Lower lobe of right lung (tissue), 2 donors: ENCODE results near the gene TAS2R9. TPM values are rescaled to one million over a fixed set of nuclear protein-coding genes. Genes with fewer than 3 reads are reported as not detected.

Experiments used
- ATAC-seq, 2 donors: fragments of 200-7000 bp; cut with Tn5 transposase; one replicate each; pipeline ENCODE4 v1.9.1; 2020 to 2022; ENCODE audit warnings: mild to moderate bottlenecking in 2 of 2, moderate library complexity in 2 of 2
- DNase-seq: peaks from one replicate; pipeline ENCODE4 v3.0.0-alpha.2; 2020
- H3K27ac ChIP-seq: fragments of 200-600 bp; one replicate; pipeline ENCODE4 v1.8.0; 2022
- H3K27me3 ChIP-seq: fragments of 200-600 bp; one replicate; pipeline ENCODE4 v1.8.0; 2022; ENCODE audit warnings: low read depth
- H3K36me3 ChIP-seq: fragments of 200-600 bp; one replicate; pipeline ENCODE4 v1.8.0; 2022; ENCODE audit warnings: mild to moderate bottlenecking
- H3K4me1 ChIP-seq: fragments of 200-600 bp; one replicate; pipeline ENCODE4 v1.8.0; 2022
- H3K4me3 ChIP-seq: fragments of 200-600 bp; one replicate; pipeline ENCODE4 v1.8.0; 2022; ENCODE audit warnings: mild to moderate bottlenecking
- H3K9me3 ChIP-seq: fragments of 200-600 bp; one replicate; pipeline ENCODE4 v1.8.0; 2022
- CTCF ChIP-seq: fragments of 200-600 bp; IDR thresholded peaks from one replicate; pipeline ENCODE4 v1.8.0; 2022; ENCODE audit warnings: antibody characterized with exemption, mild to moderate bottlenecking
- intact Hi-C: fragments of 100-400 bp; cut with DNase I; formaldehyde crosslinking; loops from one replicate; pipeline ENCODE4 v1.11.0; 2022
- total RNA-seq: library from RNA; stranded (reverse); fragmentation: NEBNext Ultra II Directional; extraction: Animal tissue kit (Norgen Biotek cat#: 25700); gene quantifications from one replicate; pipeline ENCODE4 v1.2.1, GENCODE V29; 2021
- donor health status: DM: no; HTN: yes; CAD: no; lungs with severe emphysema.

Gene TAS2R9
- total RNA-seq, 1 donor from 2014 or later, result not detected

DNA sequence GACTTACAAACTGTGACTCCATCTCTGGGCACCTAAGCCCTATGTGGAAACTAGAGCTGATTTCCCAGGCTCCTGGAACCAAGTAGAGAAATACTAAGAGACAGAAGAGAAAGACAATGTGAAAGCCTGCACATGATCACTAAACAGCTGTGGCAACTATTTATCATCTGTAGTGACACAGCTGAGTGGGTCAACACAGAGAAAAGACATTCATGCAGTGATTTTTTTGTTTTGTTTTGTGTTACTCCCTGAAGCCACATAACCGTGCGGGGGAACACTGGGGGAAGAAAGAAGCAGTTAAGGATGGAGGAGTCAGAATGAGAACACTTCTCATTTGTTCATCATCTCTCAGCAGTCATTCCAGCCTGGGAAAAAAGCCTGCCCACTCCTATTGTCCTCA is 37.8 kb upstream of the TAS2R9 start:
- H3K27me3 ChIP-seq, result no peaks in the 10 kb centered on the region
- no peak overlapping the region for H3K27ac ChIP-seq
- no peak for DNase-seq
- no peak for TF ChIP-seq CTCF
- ATAC-seq, result no peak
- intact Hi-C loops, result no loop called here
- no peaks in the 10 kb centered on the region for H3K36me3 ChIP-seq
- no peak overlapping the region for H3K4me3 ChIP-seq
- no peaks in the 10 kb centered on the region for H3K4me1 ChIP-seq
- H3K9me3 ChIP-seq, result no peaks in the 10 kb centered on the region

- ATAC-seq, result no peak
Measured at GRCh38 chr12:10842862-10843261, 32.9 kb upstream of the TAS2R9 start.

GRCh38 chr12:10838461-10838860 is 28.5 kb upstream of the TAS2R9 start:
- ATAC-seq (no peak), DNase-seq (no peak)
- intact Hi-C loops, result no loop called here
- no peaks in the 10 kb centered on the region for H3K9me3 ChIP-seq
- H3K36me3 ChIP-seq, result no peaks in the 10 kb centered on the region
- H3K4me3 ChIP-seq, result no peak overlapping the region
- no peak overlapping the region for H3K27ac ChIP-seq
- no peak for TF ChIP-seq CTCF
- H3K27me3 ChIP-seq, result no peaks in the 10 kb centered on the region
- no peaks in the 10 kb centered on the region for H3K4me1 ChIP-seq

More at GRCh38 chr12:10842862-10843261, 32.9 kb upstream of the TAS2R9 start:
- TF ChIP-seq CTCF, result no peak
- intact Hi-C loops, result no loop called here
- no peak overlapping the region for H3K27ac ChIP-seq
- no peak overlapping the region for H3K4me3 ChIP-seq
- H3K27me3 ChIP-seq, result no peaks in the 10 kb centered on the region
- H3K36me3 ChIP-seq, result no peaks in the 10 kb centered on the region
- no peaks in the 10 kb centered on the region for H3K9me3 ChIP-seq
- DNase-seq, result no peak
- no peaks in the 10 kb centered on the region for H3K4me1 ChIP-seq

DNA sequence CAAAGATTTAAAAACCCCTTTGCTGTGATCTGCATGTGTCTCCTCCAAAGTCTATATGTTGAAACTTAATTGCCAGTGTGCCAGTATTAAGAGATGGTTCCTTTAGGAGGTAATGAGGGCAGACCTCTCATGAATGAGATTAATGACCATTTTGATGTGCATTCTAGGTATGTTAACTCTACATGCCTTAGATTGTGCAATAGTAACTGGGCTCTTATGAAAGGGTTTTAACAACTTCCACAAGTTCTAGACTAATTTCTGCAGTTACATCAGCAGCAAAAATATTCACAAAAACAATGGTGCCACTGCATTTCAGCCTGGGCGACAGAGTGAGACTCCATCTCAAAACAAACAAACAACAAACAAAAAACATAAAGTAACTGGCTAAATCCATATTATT is 20.0 kb upstream of the TAS2R9 start:
- H3K27ac ChIP-seq, result no peak overlapping the region
- no peaks in the 10 kb centered on the region for H3K36me3 ChIP-seq
- ATAC-seq, result no peak
- no peak overlapping the region for H3K4me3 ChIP-seq
- H3K9me3 ChIP-seq, result no peaks in the 10 kb centered on the region
- DNase-seq, result no peak
- H3K27me3 ChIP-seq, result no peaks in the 10 kb centered on the region
- TF ChIP-seq CTCF, result no peak
- intact Hi-C loops, result no loop called here
- no peaks in the 10 kb centered on the region for H3K4me1 ChIP-seq

GRCh38 chr12:10826258-10826657 is 16.3 kb upstream of the TAS2R9 start, which contains the start of gene TAS2R10:
TAS2R10 (minus strand) TSS chr12:10826358; CDS start chr12:10826269, 89 bp downstream.
- H3K4me3 ChIP-seq, result no peak within 1 kb of the TSS
- TF ChIP-seq CTCF, result no peak
- H3K9me3 ChIP-seq, result no peaks in the 10 kb centered on the region
- intact Hi-C loops, result no loop called here
- no peak within 1 kb of the TSS for H3K27ac ChIP-seq
- DNase-seq (no peak), ATAC-seq (no peak)
- no peaks in the 10 kb centered on the region for H3K36me3 ChIP-seq
- H3K4me1 ChIP-seq, result no peaks in the 10 kb centered on the region
- no peaks in the 10 kb centered on the region for H3K27me3 ChIP-seq

DNA sequence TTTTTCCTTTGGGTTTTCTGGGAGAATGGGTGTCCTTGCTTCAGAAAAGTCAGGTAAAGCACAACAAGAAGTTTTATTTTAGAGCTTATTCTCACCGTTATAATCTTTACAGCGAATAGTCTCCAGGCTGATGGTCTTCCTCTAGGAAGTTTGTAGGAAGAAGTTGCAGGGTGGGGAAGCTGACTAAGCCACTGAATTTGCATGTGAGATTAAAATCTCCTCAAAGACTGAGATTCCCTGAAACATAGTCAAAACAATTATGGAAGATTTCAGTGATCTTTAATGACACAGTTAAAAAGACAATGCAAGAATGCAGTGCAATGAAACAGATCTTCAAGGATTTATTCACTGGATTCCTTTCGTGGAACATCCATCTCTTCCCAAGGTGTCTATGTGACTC is 15.0 kb upstream of the TAS2R9 start:
- ATAC-seq, result no peak

More for the DNA sequence above, 15.0 kb upstream of the TAS2R9 start:
- no peak for DNase-seq
- no peaks in the 10 kb centered on the region for H3K27me3 ChIP-seq
- no peaks in the 10 kb centered on the region for H3K4me1 ChIP-seq
- no peaks in the 10 kb centered on the region for H3K9me3 ChIP-seq
- no peak overlapping the region for H3K27ac ChIP-seq
- H3K36me3 ChIP-seq, result no peaks in the 10 kb centered on the region
- no peak overlapping the region for H3K4me3 ChIP-seq
- no peak for TF ChIP-seq CTCF
- intact Hi-C loops, result no loop called here
